VCaP (cell line): ENCODE data around the gene OR8B12.

Experiments
- H3K27ac ChIP-seq: fragments of 450-650 bp; 2 replicates; pipeline ENCODE4 v1.5.1; 2017
- CTCF ChIP-seq: fragments of 450-650 bp; conservative IDR thresholded peaks from 2 replicates; pipeline ENCODE4 v1.5.1; 2017; ENCODE audit warnings: mild to moderate bottlenecking, moderate library complexity

The OR8B12 gene

GRCh38 chr11:124543554-124543953 is at the start of gene OR8B12:
TSS of gene OR8B12 (minus strand) at chr11:124543654. CDS start at chr11:124543654, 0 bp downstream.
- H3K27ac ChIP-seq: no peak within 1 kb of the TSS
- TF ChIP-seq CTCF: no peak

DNA sequence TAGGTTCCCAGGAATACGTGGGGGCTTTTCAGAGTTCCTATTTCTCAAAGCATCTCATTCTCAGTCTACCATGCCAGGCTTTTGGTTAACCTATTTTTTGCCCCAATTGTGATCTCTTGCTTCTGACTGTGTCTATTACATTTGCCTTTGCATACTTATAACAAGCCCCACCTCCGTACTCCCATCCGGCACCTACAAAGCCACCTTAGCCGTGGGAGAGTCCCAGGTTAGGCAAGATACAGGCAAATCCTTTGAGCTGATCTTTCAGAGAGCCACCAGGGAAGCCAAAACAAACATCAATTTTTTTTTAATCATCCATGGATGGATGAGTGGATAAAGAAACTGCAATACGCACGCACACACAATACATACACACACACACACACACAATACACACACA is 49.2 kb upstream of the OR8B12 start:
- TF ChIP-seq CTCF: no peak
- no peak overlapping the region for H3K27ac ChIP-seq

- no peak for TF ChIP-seq CTCF
- H3K27ac ChIP-seq: no peak overlapping the region
These were observed 48.0 kb upstream of the OR8B12 start for GRCh38 chr11:124591430-124591829.

- peak; percentile 83 for TF ChIP-seq CTCF
These were observed 42.9 kb upstream of the OR8B12 start for GRCh38 chr11:124586238-124586860.

DNA sequence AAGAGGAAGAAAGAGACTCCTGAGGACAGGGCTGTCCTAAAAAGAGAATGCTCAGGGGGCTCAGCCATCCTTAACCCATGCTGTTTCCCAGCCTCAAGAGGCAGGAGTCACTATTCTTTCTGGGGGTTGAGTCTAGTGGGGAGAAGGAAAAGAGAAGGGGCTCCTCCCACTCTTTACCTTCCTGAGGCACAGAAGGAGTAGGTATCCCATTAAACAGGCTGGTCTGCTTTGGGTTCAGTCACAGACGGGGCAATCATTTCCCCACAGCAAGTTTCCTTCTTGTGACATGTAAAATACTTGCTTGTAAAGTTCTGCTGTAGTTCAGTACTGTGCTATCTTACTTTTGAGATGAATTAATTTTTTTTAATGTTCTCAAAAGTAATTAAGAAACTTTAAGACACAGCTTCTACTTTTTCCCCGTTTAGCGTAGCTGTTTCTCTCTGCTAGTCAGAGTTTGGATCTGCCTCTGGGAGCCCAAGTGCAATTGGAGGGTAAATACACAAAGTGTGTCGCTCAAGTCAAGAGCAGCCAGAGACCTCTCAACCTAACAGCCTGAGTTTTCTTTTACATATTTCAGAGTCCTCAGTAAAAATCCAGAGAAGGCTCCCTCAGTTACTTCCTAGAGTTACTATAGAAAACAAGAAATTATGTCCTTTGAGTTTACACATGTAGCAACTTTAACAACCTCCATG is 41.4 kb upstream of the OR8B12 start:
- H3K27ac ChIP-seq: no peak overlapping the region
- no peak for TF ChIP-seq CTCF

More at GRCh38 chr11:124586238-124586860, 42.9 kb upstream of the OR8B12 start:
- H3K27ac ChIP-seq: no peak overlapping the region

GRCh38 chr11:124583781-124584180 is 40.3 kb upstream of the OR8B12 start:
- TF ChIP-seq CTCF: no peak
- no peak overlapping the region for H3K27ac ChIP-seq

GRCh38 chr11:124582565-124582964 is 39.1 kb upstream of the OR8B12 start:
- no peak for TF ChIP-seq CTCF
- H3K27ac ChIP-seq: no peak overlapping the region
